ENCODE data around the gene EHMT1. TPM values are rescaled to one million over a fixed set of nuclear protein-coding genes. Genes with fewer than 3 reads are reported as not detected.

EHMT1 gene
- total and polyA plus RNA-seq, 2 experiments from 2014 or later, result 162 to 177 TPM

GRCh38 chr9:137665226-137665625 is 46.4 kb downstream of the EHMT1 start:
- DNase-seq (ENCODE audit: low spot score), result no peak
- H3K27ac ChIP-seq (ENCODE audit: low read depth), result peak overlapping the region; percentile 95
- TF ChIP-seq ZNF331 (CRISPR knock-in tag; IDR thresholded peaks at IDR 0.05; ENCODE audit: low read depth) (no peak), ZNF114 (CRISPR knock-in tag; IDR thresholded peaks at IDR 0.05) (no peak), STAT1 (IDR thresholded peaks at IDR 0.05; ENCODE audit: unreplicated experiment) (no peak), JUNB (IDR thresholded peaks at IDR 0.05; ENCODE audit: unreplicated experiment) (no peak), POLR2AphosphoS5 (IDR thresholded peaks at IDR 0.05; ENCODE audit: low read depth) (no peak), ZNF462 (CRISPR knock-in tag; IDR thresholded peaks at IDR 0.05) (no peak), ETS1 (IDR thresholded peaks at IDR 0.05) (no peak), EZH2 (IDR thresholded peaks at IDR 0.05; ENCODE audit: low read depth, unreplicated experiment) (no peak), CREB1 (CRISPR knock-in tag; IDR thresholded peaks at IDR 0.05; ENCODE audit: low read depth) (no peak), NANOG (IDR thresholded peaks at IDR 0.05; ENCODE audit: borderline replicate concordance) (no peak), EZH2phosphoT487 (IDR thresholded peaks at IDR 0.05; ENCODE audit: unreplicated experiment) (no peak)
- TF ChIP-seq, protein P1, sequence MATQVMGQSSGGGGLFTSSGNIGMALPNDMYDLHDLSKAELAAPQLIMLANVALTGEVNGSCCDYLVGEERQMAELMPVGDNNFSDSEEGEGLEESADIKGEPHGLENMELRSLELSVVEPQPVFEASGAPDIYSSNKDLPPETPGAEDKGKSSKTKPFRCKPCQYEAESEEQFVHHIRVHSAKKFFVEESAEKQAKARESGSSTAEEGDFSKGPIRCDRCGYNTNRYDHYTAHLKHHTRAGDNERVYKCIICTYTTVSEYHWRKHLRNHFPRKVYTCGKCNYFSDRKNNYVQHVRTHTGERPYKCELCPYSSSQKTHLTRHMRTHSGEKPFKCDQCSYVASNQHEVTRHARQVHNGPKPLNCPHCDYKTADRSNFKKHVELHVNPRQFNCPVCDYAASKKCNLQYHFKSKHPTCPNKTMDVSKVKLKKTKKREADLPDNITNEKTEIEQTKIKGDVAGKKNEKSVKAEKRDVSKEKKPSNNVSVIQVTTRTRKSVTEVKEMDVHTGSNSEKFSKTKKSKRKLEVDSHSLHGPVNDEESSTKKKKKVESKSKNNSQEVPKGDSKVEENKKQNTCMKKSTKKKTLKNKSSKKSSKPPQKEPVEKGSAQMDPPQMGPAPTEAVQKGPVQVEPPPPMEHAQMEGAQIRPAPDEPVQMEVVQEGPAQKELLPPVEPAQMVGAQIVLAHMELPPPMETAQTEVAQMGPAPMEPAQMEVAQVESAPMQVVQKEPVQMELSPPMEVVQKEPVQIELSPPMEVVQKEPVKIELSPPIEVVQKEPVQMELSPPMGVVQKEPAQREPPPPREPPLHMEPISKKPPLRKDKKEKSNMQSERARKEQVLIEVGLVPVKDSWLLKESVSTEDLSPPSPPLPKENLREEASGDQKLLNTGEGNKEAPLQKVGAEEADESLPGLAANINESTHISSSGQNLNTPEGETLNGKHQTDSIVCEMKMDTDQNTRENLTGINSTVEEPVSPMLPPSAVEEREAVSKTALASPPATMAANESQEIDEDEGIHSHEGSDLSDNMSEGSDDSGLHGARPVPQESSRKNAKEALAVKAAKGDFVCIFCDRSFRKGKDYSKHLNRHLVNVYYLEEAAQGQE (IDR thresholded peaks at IDR 0.05; ENCODE audit: unreplicated experiment), result no peak
- TF ChIP-seq, protein P2, sequence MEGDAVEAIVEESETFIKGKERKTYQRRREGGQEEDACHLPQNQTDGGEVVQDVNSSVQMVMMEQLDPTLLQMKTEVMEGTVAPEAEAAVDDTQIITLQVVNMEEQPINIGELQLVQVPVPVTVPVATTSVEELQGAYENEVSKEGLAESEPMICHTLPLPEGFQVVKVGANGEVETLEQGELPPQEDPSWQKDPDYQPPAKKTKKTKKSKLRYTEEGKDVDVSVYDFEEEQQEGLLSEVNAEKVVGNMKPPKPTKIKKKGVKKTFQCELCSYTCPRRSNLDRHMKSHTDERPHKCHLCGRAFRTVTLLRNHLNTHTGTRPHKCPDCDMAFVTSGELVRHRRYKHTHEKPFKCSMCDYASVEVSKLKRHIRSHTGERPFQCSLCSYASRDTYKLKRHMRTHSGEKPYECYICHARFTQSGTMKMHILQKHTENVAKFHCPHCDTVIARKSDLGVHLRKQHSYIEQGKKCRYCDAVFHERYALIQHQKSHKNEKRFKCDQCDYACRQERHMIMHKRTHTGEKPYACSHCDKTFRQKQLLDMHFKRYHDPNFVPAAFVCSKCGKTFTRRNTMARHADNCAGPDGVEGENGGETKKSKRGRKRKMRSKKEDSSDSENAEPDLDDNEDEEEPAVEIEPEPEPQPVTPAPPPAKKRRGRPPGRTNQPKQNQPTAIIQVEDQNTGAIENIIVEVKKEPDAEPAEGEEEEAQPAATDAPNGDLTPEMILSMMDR (conservative IDR thresholded peaks at IDR 0.05; ENCODE audit: low read depth in 2 of 2), result no peak
- ATAC-seq, result peak; percentile 3; the same call in 2 of the 3 replicates
- Mint-ChIP-seq H3K36me3 (ENCODE audit: low read depth) (peaks cover 29% of the 10 kb centered on the region), H3K27me3 (ENCODE audit: insufficient read depth, low read depth, poor library complexity) (peaks cover 9% of the 10 kb centered on the region), H3K9me3 (no peaks in the 10 kb centered on the region), H3K27ac (peak overlapping the region; percentile 97), H3K4me1 (peaks cover 68% of the 10 kb centered on the region), H3K4me3 (peak overlapping the region; percentile 42; the same call in 1 of the 3 replicates)
- H3K4me3 ChIP-seq, result no peak overlapping the region
- H3K27me3 ChIP-seq (ENCODE audit: insufficient read depth), result no peaks in the 10 kb centered on the region
- H3K9me2 ChIP-seq (ENCODE audit: insufficient read depth), result no peaks in the 10 kb centered on the region
- H2AFZ ChIP-seq, result no peak overlapping the region
- H3K4me2 ChIP-seq, result peak overlapping the region; percentile 69; the same call in 1 of the 2 replicates
- no peaks in the 10 kb centered on the region; the same call in 1 of the 2 replicates for H3K36me3 ChIP-seq (ENCODE audit: insufficient read depth)
- H4K20me1 ChIP-seq (replicated peaks; ENCODE audit: insufficient read depth), result no peaks in the 10 kb centered on the region
- peaks cover 60% of the 10 kb centered on the region for H3K4me1 ChIP-seq (ENCODE audit: insufficient read depth)
- peaks cover 90% of the 10 kb centered on the region for H3K79me2 ChIP-seq (replicated peaks; ENCODE audit: insufficient read depth)
- H3F3A ChIP-seq (replicated peaks; ENCODE audit: low read depth), result peaks cover 11% of the 10 kb centered on the region
